NCI-H510A (cell line): ENCODE measurements around the gene FAXDC2.
"Not testable (repeated sequence)": the region's sequence is repeated elsewhere in the genome, so short reads cannot be mapped to it uniquely, and the experiment has no call there.

Source experiments
- DNase-seq: peaks from one replicate; lab custom pipeline; 2025; lab: John Stamatoyannopoulos, UW

FAXDC2 gene

GRCh38 chr5:154860765-154861164 lies 10.4 kb upstream of the FAXDC2 start:
- DNase-seq = no peak

- no peak for DNase-seq
Observed at GRCh38 chr5:154860123-154860522, 9.7 kb upstream of the FAXDC2 start.

- no peak for DNase-seq
Observed at GRCh38 chr5:154858972-154859871, 8.8 kb upstream of the FAXDC2 start.

- DNase-seq = peak; percentile 93
Observed at GRCh38 chr5:154858297-154858971, 8.0 kb upstream of the FAXDC2 start, which contains the start of gene CNOT8. TSS of gene CNOT8 (plus strand) at chr5:154858627. CDS start at chr5:154863279, 4,652 bp downstream.

GRCh38 chr5:154857530-154858296 lies 7.3 kb upstream of the FAXDC2 start:
- peak; percentile 86 for DNase-seq

- DNase-seq = no peak
Observed at GRCh38 chr5:154851351-154851750, 948 bp upstream of the FAXDC2 start.

- no peak for DNase-seq
Observed at GRCh38 chr5:154849791-154850201, 607 bp downstream of the FAXDC2 start.

GRCh38 chr5:154849264-154849785 lies 1.1 kb downstream of the FAXDC2 start:
- DNase-seq = no peak

GRCh38 chr5:154844809-154845208 lies 5.6 kb downstream of the FAXDC2 start:
- DNase-seq = no peak

GRCh38 chr5:154842689-154843530 lies 7.5 kb downstream of the FAXDC2 start:
- DNase-seq = no peak

GRCh38 chr5:154841273-154841661 lies 9.1 kb downstream of the FAXDC2 start:
- DNase-seq = no peak

GRCh38 chr5:154840435-154841272 lies 9.7 kb downstream of the FAXDC2 start:
- DNase-seq = no peak

GRCh38 chr5:154837009-154837901 lies 13.1 kb downstream of the FAXDC2 start:
- no peak for DNase-seq

- no peak for DNase-seq
Observed at GRCh38 chr5:154836225-154836624, 14.2 kb downstream of the FAXDC2 start.

- DNase-seq = not testable (repeated sequence)
Observed at GRCh38 chr5:154835701-154836052, 14.7 kb downstream of the FAXDC2 start.

- no peak for DNase-seq
Observed at GRCh38 chr5:154834053-154834452, 16.4 kb downstream of the FAXDC2 start.

GRCh38 chr5:154832804-154833203 lies 17.6 kb downstream of the FAXDC2 start:
- not testable (repeated sequence) for DNase-seq

- no peak for DNase-seq
Observed at GRCh38 chr5:154831451-154831850, 19.0 kb downstream of the FAXDC2 start.

GRCh38 chr5:154830596-154830995 lies 19.8 kb downstream of the FAXDC2 start:
- DNase-seq = no peak
